ENCODE measurements around the gene LIN28B.

DNA sequence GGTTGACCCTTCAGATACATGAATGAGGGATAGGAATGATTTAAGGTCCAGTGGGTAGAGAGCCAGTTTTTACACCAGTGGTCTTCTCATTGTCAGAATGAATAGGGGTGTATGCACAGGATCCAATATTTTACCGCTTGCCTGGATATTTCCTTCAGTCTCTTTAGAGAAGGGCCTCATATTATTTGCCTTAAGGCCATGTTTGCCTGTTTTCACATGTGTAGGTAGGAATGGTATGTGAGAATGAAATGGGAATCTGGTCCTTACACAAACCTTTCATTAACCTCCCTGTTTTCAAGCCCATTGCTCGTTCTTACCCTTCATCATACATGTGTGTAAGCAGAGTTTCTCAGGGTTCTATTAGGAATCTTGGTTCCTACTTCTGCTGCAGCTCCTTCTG is 62.4 kb downstream of the LIN28B start:
- TF ChIP-seq POLR2AphosphoS5 (IDR thresholded peaks at IDR 0.05) (no peak), EZH2 (IDR thresholded peaks at IDR 0.05; ENCODE audit: borderline replicate concordance, insufficient read depth, low read length, poor library complexity, severe bottlenecking) (no peak), TAF1 (IDR thresholded peaks at IDR 0.05; ENCODE audit: low read depth) (no peak), RAD21 (conservative IDR thresholded peaks at IDR 0.05) (no peak), SMC3 (conservative IDR thresholded peaks at IDR 0.05; ENCODE audit: poor library complexity) (no peak), EP300 (conservative IDR thresholded peaks at IDR 0.05; ENCODE audit: poor library complexity, severe bottlenecking) (no peak)
- TF ChIP-seq, protein P1, sequence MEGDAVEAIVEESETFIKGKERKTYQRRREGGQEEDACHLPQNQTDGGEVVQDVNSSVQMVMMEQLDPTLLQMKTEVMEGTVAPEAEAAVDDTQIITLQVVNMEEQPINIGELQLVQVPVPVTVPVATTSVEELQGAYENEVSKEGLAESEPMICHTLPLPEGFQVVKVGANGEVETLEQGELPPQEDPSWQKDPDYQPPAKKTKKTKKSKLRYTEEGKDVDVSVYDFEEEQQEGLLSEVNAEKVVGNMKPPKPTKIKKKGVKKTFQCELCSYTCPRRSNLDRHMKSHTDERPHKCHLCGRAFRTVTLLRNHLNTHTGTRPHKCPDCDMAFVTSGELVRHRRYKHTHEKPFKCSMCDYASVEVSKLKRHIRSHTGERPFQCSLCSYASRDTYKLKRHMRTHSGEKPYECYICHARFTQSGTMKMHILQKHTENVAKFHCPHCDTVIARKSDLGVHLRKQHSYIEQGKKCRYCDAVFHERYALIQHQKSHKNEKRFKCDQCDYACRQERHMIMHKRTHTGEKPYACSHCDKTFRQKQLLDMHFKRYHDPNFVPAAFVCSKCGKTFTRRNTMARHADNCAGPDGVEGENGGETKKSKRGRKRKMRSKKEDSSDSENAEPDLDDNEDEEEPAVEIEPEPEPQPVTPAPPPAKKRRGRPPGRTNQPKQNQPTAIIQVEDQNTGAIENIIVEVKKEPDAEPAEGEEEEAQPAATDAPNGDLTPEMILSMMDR (IDR thresholded peaks at IDR 0.05; ENCODE audit: poor library complexity, severe bottlenecking): no peak

All from neural cell (in vitro differentiated cells).